Forelimb muscle (tissue), 1 donor: ENCODE data around the gene C19orf25. TPM values are rescaled to one million over a fixed set of nuclear protein-coding genes. Genes with fewer than 3 reads are reported as not detected.

Source experiments
- DNase-seq: peaks from one replicate; pipeline ENCODE4 v3.0.0-alpha.2; 2013; ENCODE audit warnings: low read depth
- polyA plus RNA-seq: library from polyadenylated mRNA; unstranded; fragments of 120-200 nt; gene quantifications from one replicate; pipeline ENCODE4 v1.2.1, GENCODE V29; 2013; ENCODE audit not compliant: insufficient read length

Gene C19orf25
- polyA plus RNA-seq, 1 donor, result 16.5 TPM

GRCh38 chr19:1433119-1434039 is 45.6 kb downstream of the C19orf25 start:
- DNase-seq, result no peak

GRCh38 chr19:1432507-1432887 is 46.5 kb downstream of the C19orf25 start:
- DNase-seq, result no peak

- no peak for DNase-seq
Measured at GRCh38 chr19:1431759-1432506, 47.1 kb downstream of the C19orf25 start.

- no peak for DNase-seq
Measured at GRCh38 chr19:1430246-1430645, 48.8 kb downstream of the C19orf25 start.

- no peak for DNase-seq
Measured at GRCh38 chr19:1429750-1430149, 49.3 kb downstream of the C19orf25 start.

- DNase-seq, result no peak
Measured at GRCh38 chr19:1428738-1429391, 50.1 kb downstream of the C19orf25 start.

- DNase-seq, result no peak
Measured at GRCh38 chr19:1427221-1427920, 51.6 kb downstream of the C19orf25 start.

- no peak for DNase-seq
Measured at GRCh38 chr19:1426736-1427135, 52.3 kb downstream of the C19orf25 start.

GRCh38 chr19:1425902-1426301 is 53.1 kb downstream of the C19orf25 start:
- no peak for DNase-seq

- no peak for DNase-seq
Measured at GRCh38 chr19:1425102-1425837, 53.7 kb downstream of the C19orf25 start.

- no peak for DNase-seq
Measured at GRCh38 chr19:1424192-1424955, 54.6 kb downstream of the C19orf25 start.

GRCh38 chr19:1423436-1424191 is 55.4 kb downstream of the C19orf25 start:
- DNase-seq, result no peak

Other genes with a start within 250 kb of the C19orf25 start
- 1.3 TPM for gene CBARP, start 241.2 kb downstream of the C19orf25 start, polyA plus RNA-seq
- gene ATP5F1D, start 237.5 kb downstream of the C19orf25 start, polyA plus RNA-seq, result 167 TPM
- gene MIDN, start 230.6 kb downstream of the C19orf25 start, polyA plus RNA-seq, result 41.7 TPM
- 483 TPM for gene CIRBP, start 209.9 kb downstream of the C19orf25 start, polyA plus RNA-seq
- 13.7 TPM for gene FAM174C, start 203.7 kb downstream of the C19orf25 start, polyA plus RNA-seq
- 1.1 TPM for gene EFNA2, start 193.3 kb downstream of the C19orf25 start, polyA plus RNA-seq
- gene NDUFS7, start 95.3 kb downstream of the C19orf25 start, polyA plus RNA-seq, result 88.5 TPM
- 218 TPM for gene GAMT, start 77.7 kb downstream of the C19orf25 start, polyA plus RNA-seq
- gene DAZAP1, start 71.6 kb downstream of the C19orf25 start, polyA plus RNA-seq, result 66.9 TPM
- gene RPS15, start 40.8 kb downstream of the C19orf25 start, polyA plus RNA-seq, result 1,159 TPM
- gene APC2, start 29.1 kb downstream of the C19orf25 start, polyA plus RNA-seq, result 0.91 TPM
- 1.4 TPM for gene PCSK4, start 11.1 kb upstream of the C19orf25 start, polyA plus RNA-seq
- 1.3 TPM for gene REEP6, start 12.0 kb upstream of the C19orf25 start, polyA plus RNA-seq
- 16.5 TPM for gene ADAMTSL5, start 33.8 kb upstream of the C19orf25 start, polyA plus RNA-seq
- gene PLK5, start 44.9 kb upstream of the C19orf25 start, polyA plus RNA-seq, result 0.20 TPM
- gene MEX3D, start 89.1 kb upstream of the C19orf25 start, polyA plus RNA-seq, result 29.4 TPM
- 62.6 TPM for gene MBD3, start 113.7 kb upstream of the C19orf25 start, polyA plus RNA-seq
- 117 TPM for gene UQCR11, start 126.2 kb upstream of the C19orf25 start, polyA plus RNA-seq
- 124 TPM for gene TCF3, start 173.4 kb upstream of the C19orf25 start, polyA plus RNA-seq